VCaP (cell line): ENCODE results near the gene MPP7.

ENCODE experiments used
- H3K27ac ChIP-seq: fragments of 450-650 bp; 2 replicates; pipeline ENCODE4 v1.5.1; 2017
- TF ChIP-seq, protein P1 (sequence below): fragments of 450-650 bp; conservative IDR thresholded peaks from 2 replicates; pipeline ENCODE4 v1.5.1; 2017; ENCODE audit warnings: mild to moderate bottlenecking, moderate library complexity

The MPP7 gene

GRCh38 chr10:28281726-28282315, 21.0 kb downstream of the MPP7 start:
- TF ChIP-seq, protein P1, sequence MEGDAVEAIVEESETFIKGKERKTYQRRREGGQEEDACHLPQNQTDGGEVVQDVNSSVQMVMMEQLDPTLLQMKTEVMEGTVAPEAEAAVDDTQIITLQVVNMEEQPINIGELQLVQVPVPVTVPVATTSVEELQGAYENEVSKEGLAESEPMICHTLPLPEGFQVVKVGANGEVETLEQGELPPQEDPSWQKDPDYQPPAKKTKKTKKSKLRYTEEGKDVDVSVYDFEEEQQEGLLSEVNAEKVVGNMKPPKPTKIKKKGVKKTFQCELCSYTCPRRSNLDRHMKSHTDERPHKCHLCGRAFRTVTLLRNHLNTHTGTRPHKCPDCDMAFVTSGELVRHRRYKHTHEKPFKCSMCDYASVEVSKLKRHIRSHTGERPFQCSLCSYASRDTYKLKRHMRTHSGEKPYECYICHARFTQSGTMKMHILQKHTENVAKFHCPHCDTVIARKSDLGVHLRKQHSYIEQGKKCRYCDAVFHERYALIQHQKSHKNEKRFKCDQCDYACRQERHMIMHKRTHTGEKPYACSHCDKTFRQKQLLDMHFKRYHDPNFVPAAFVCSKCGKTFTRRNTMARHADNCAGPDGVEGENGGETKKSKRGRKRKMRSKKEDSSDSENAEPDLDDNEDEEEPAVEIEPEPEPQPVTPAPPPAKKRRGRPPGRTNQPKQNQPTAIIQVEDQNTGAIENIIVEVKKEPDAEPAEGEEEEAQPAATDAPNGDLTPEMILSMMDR = no peak
- no peak overlapping the region for H3K27ac ChIP-seq

GRCh38 chr10:28280652-28281051, 22.2 kb downstream of the MPP7 start:
- TF ChIP-seq, protein P1 = no peak
- no peak overlapping the region for H3K27ac ChIP-seq

DNA sequence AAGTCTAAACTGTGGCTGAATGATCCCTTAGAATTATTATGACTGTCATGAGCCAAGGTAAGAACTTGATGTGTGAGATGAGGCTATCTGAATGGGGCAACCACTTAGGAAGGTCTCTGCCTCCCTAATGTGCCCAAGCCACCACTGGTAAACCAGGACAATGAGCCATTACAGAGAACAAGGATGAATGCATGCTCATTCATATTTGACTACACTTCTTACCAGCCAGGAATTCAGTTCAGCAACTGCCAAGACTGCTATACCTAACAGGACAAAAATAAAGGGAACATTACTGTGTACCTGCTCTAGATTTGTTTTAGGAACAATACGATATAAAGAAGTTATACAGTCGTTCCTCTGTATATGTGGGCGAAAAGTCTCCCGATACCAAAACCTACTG, 23.0 kb downstream of the MPP7 start:
- TF ChIP-seq, protein P1 = no peak
- H3K27ac ChIP-seq = no peak overlapping the region

DNA sequence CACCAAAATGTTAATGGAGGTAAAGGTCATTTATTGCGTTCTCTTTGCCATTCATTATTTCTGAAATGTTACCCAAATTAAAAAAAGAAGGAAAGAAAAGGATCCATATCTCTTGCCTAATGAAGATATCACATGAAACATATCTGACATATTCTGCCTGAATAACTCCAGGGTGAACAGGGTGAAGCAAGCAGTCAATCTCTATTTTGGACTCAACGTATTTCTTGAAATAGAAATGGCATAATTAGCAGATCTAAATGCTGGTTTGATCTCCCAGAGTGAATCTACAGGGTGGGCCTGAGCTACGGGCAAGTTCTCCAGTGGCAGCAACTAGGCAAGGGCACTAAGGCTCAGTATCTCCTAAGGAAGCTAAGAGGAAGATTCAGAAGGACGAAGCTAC, 24.0 kb downstream of the MPP7 start:
- TF ChIP-seq, protein P1 = no peak
- H3K27ac ChIP-seq = no peak overlapping the region

DNA sequence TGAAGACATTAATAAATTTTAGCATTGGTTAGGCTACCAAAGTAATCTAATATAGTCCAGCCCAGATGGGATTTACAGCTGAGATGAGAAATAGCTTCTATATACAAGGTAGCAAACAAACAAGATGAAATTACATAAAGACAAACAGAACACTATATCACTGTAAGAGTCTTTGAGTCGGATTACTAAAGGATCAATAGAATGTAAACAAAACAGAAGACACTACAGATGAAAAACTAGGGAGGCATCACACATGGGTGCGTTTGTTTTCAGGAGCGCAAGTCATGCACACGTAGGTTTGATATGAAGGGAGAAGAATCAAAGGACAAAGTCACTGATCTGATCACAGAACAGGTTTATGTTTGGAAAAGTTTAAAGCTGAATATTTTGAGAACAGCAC, 26.5 kb downstream of the MPP7 start:
- TF ChIP-seq, protein P1 = no peak

DNA sequence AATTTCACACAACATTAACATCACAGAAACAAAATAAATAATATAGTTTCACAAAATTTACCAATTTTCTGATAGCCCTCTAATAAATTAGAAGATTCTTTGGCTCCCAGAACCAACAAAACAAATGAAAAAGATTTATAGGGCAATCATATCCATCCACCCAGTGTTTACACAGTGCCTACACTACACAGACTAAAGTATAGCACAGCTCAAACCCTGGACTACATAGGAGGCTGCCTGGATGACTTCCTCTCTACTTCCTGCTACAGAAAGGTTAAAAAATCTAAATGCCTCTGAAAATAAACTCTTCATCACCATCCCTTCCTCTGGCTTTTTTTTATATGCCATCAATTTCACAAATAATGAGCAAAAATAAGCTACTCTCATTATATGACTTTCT, 28.4 kb downstream of the MPP7 start:
- peak overlapping the region; percentile 29 for H3K27ac ChIP-seq
- TF ChIP-seq, protein P1 = no peak

More for the DNA sequence above, 26.5 kb downstream of the MPP7 start:
- H3K27ac ChIP-seq = no peak overlapping the region

- H3K27ac ChIP-seq = no peak overlapping the region
- TF ChIP-seq, protein P1 = no peak
Observed at GRCh38 chr10:28273343-28273742, 29.5 kb downstream of the MPP7 start.
